KMS-11 (cell line): ENCODE data around the gene GANAB.

Experiments used
- H2AFZ ChIP-seq: fragments of 200-600 bp; sonication (generic); 2 replicates; pipeline ENCODE4 v1.6.1; 2016; ENCODE audit warnings: antibody characterized with exemption, mixed run types, low read depth
- H3K27ac ChIP-seq: fragments of 200-600 bp; sonication (generic); 2 replicates; pipeline ENCODE4 v1.6.1; 2016; ENCODE audit warnings: mild to moderate bottlenecking, mixed run types
- H3K27me3 ChIP-seq: fragments of 200-600 bp; sonication (generic); 2 replicates; pipeline ENCODE4 v1.6.1; 2017; ENCODE audit warnings: mild to moderate bottlenecking, low read depth, mixed run types, moderate library complexity; ENCODE audit not compliant: insufficient read depth
- H3K36me3 ChIP-seq: fragments of 200-600 bp; sonication (generic); 2 replicates; pipeline ENCODE4 v1.6.1; 2017; ENCODE audit warnings: mild to moderate bottlenecking, mixed run types; ENCODE audit not compliant: insufficient read depth
- H3K4me1 ChIP-seq: fragments of 200-600 bp; sonication (generic); 2 replicates; pipeline ENCODE4 v1.6.1; 2016; ENCODE audit warnings: mild to moderate bottlenecking, low read depth, mixed run types; ENCODE audit not compliant: poor library complexity, severe bottlenecking
- H3K4me2 ChIP-seq: fragments of 200-600 bp; sonication (generic); 2 replicates; pipeline ENCODE4 v1.7.0; 2016; ENCODE audit warnings: mild to moderate bottlenecking, mixed run types
- H3K4me3 ChIP-seq: fragments of 200-600 bp; sonication (generic); IDR thresholded peaks from 2 replicates; pipeline ENCODE4 v1.6.1; 2017; ENCODE audit warnings: low read depth, low read length, mixed read lengths; ENCODE audit not compliant: insufficient read depth
- H3K79me2 ChIP-seq: fragments of 200-600 bp; sonication (generic); 2 replicates; pipeline ENCODE4 v1.6.1; 2016; ENCODE audit warnings: low read depth, mixed run types; ENCODE audit not compliant: insufficient read depth
- H3K9ac ChIP-seq: fragments of 200-600 bp; sonication (generic); 2 replicates; pipeline ENCODE4 v1.6.1; 2016; ENCODE audit warnings: mild to moderate bottlenecking, mixed run types
- H4K20me1 ChIP-seq: fragments of 200-600 bp; sonication (generic); 2 replicates; pipeline ENCODE4 v1.6.1; 2016; ENCODE audit warnings: mild to moderate bottlenecking, mixed run types; ENCODE audit not compliant: insufficient read depth
- TF ChIP-seq, protein P1 (sequence below): fragments of 200-600 bp; sonication (generic); conservative IDR thresholded peaks from 2 replicates; pipeline ENCODE4 v1.6.1; 2017; ENCODE audit warnings: low read depth, mild to moderate bottlenecking, antibody characterized with exemption, low read length, moderate library complexity, mixed read lengths

GANAB gene

DNA sequence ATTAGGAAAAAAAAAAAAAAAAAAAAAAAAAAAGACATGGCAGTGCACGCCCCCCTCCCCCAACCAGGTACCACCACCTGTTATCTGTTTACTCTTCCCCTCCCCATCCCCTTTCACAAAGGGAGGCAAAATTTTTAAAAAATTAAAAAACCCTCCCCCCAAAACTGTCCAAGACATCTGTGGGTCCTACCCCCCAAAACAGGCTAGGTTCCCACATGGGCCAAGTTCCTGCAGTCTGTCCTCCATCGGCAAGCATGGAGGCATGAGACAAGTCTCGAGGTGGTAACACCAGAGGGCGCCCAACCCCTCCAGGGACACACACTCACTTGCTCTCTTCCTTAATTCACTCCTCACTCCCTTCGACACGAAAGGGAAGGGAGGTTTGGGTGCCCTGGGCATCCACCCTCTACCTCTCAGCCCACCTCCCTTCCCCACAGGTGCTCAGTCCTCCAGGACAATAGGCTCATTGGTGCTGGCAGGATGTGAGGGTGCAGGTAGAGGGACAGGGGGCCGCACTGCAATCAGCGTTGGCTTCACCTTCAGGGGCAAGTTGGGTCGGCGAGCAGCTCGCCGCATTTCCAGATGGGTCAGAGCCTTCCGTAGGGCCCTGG lies 52.9 kb downstream of the GANAB start:
- TF ChIP-seq, protein P1, sequence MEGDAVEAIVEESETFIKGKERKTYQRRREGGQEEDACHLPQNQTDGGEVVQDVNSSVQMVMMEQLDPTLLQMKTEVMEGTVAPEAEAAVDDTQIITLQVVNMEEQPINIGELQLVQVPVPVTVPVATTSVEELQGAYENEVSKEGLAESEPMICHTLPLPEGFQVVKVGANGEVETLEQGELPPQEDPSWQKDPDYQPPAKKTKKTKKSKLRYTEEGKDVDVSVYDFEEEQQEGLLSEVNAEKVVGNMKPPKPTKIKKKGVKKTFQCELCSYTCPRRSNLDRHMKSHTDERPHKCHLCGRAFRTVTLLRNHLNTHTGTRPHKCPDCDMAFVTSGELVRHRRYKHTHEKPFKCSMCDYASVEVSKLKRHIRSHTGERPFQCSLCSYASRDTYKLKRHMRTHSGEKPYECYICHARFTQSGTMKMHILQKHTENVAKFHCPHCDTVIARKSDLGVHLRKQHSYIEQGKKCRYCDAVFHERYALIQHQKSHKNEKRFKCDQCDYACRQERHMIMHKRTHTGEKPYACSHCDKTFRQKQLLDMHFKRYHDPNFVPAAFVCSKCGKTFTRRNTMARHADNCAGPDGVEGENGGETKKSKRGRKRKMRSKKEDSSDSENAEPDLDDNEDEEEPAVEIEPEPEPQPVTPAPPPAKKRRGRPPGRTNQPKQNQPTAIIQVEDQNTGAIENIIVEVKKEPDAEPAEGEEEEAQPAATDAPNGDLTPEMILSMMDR: peak; percentile 69
- Histone ChIP-seq H3K79me2 (peaks cover 34% of the 10 kb centered on the region), H3K27me3 (no peaks in the 10 kb centered on the region), H3K27ac (no peak overlapping the region), H3K4me2 (no peak overlapping the region; the same call in 1 of the 2 replicates), H4K20me1 (no peaks in the 10 kb centered on the region), H2AFZ (no peak overlapping the region), H3K36me3 (peaks cover 14% of the 10 kb centered on the region; the same call in 1 of the 2 replicates), H3K4me1 (peaks cover 39% of the 10 kb centered on the region), H3K4me3 (no peak overlapping the region), H3K9ac (no peak overlapping the region)

DNA sequence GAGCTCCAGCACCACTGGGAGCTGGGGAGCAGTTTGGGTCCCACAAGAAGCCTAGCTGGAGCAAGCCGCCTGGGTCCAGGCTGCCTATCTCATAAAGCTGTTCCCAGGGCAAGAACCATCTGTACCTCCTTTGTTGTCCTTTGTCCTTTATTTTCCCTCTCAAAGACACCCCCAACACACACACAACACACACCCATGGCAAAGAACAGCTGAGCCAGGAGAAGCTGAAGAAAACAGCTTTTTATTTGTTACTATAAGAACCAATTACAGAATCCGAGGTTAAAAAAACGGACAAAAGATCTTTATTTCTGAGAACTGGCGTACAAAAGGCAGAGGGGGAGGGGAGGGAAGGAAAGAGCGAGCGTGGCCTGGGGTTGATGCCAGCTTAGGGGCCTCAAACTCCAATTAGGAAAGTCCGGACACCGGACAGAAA lies 53.4 kb downstream of the GANAB start:
- Histone ChIP-seq H3K4me3 (no peak overlapping the region), H4K20me1 (no peaks in the 10 kb centered on the region), H3K4me1 (peaks cover 35% of the 10 kb centered on the region), H3K9ac (no peak overlapping the region), H3K4me2 (peak overlapping the region; percentile 85), H2AFZ (no peak overlapping the region), H3K79me2 (peaks cover 29% of the 10 kb centered on the region), H3K27me3 (no peaks in the 10 kb centered on the region), H3K27ac (peak overlapping the region; percentile 93), H3K36me3 (peaks cover 14% of the 10 kb centered on the region; the same call in 1 of the 2 replicates)
- TF ChIP-seq, protein P1: no peak

DNA sequence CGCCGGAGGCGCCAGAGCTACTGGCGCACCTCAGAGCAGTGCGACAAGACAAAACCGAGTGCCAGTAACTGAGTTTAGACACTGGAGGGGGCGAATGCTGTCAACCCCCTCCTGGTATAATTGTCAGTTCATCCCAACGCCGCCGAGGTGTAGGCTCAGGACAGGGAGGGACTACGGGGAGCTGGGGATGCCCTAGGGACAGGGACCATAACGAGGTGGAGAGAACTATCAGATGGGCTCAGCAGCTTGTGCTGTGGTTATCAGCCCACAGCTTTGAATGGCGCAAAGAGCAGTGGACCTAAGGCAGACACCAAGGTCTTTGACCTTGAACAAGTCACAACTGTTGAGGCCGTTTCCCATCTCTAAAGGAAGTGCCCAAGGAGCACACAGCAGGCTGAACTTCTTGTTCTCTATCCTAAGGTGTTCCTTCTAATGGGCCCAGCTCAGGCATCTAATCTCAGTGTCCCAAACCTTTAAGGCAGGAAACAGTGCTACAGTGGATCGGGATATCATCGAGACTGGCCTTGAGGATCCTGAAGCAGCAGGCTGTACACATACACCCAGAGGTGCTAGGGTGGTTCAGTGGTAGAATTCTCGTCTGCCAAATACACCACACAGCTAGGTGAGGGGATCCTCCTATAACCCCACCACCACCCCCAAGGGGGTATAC lies 54.1 kb downstream of the GANAB start:
- peaks cover 14% of the 10 kb centered on the region; the same call in 1 of the 2 replicates for H3K36me3 ChIP-seq
- H3K4me1 ChIP-seq: peaks cover 35% of the 10 kb centered on the region
- no peaks in the 10 kb centered on the region for H3K27me3 ChIP-seq
- peak overlapping the region; percentile 85 for H3K4me2 ChIP-seq
- H3K4me3 ChIP-seq: no peak overlapping the region
- peak overlapping the region; percentile 87 for H3K9ac ChIP-seq
- no peaks in the 10 kb centered on the region for H4K20me1 ChIP-seq
- H3K27ac ChIP-seq: peak overlapping the region; percentile 93
- H2AFZ ChIP-seq: peak overlapping the region; percentile 55
- H3K79me2 ChIP-seq: peaks cover 21% of the 10 kb centered on the region
- TF ChIP-seq, protein P1: no peak

DNA sequence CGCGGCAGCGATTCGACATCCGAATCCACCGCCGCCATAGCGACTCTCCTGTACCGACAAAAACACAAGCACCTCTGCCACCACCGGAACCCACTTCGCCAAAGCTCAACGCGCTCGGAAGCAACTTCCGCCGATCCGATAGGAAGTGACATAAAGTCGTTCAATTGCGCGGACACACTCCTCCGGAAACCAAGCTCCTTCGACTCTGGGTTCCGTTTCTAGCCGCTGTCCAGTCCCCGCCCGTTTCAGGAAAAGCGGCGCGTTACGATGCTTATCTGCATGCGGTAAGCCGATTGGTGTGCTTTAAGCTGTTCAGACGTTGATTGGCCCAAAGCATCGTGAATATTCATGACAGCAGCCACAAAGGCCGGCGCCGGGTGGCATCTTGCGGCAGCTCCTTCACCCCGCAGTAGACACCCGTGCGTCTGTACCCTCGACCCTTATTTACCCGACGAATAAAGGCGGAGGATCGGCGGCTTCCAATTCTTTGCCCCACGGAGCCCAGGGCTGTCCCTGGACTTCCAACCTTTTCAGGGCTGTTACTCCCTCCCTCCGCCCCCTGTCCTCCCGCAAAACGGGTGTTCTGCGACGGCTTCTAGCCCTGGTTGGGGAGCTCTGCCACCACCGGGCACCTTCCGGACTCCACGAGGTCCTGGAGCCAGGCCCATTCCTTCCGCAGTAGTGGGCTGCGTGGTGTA lies 54.8 kb downstream of the GANAB start, which contains the start of gene TUT1:
TUT1 (minus strand) TSS at position 76 of the 698 bp plus-strand sequence; CDS start at position 38, 38 bp downstream.
- peaks cover 20% of the 10 kb centered on the region for H3K79me2 ChIP-seq
- no peaks in the 10 kb centered on the region for H4K20me1 ChIP-seq
- TF ChIP-seq, protein P1: no peak
- H3K4me1 ChIP-seq: peaks cover 35% of the 10 kb centered on the region
- peak within 1 kb of the TSS; percentile 87 for H3K9ac ChIP-seq
- no peaks in the 10 kb centered on the region for H3K27me3 ChIP-seq
- peak within 1 kb of the TSS; percentile 93 for H3K27ac ChIP-seq
- peak within 1 kb of the TSS; percentile 85 for H3K4me2 ChIP-seq
- H3K4me3 ChIP-seq: no peak within 1 kb of the TSS
- peaks cover 14% of the 10 kb centered on the region; the same call in 1 of the 2 replicates for H3K36me3 ChIP-seq
- H2AFZ ChIP-seq: peak within 1 kb of the TSS; percentile 60
